A549 treated with GW870086 at 1 μM for 4 hours (cell line): ENCODE results near the gene MID1IP1. TPM values are rescaled to one million over a fixed set of nuclear protein-coding genes. Genes with fewer than 3 reads are reported as not detected.

Experiments
- total RNA-seq: library from RNA; stranded (reverse); fragments of 200-300 nt; extraction: Qiagen RNA extraction; gene quantifications from 5 replicates; pipeline ENCODE4 v1.2.3, GENCODE V29; 2022; ENCODE audit warnings: low read depth

The MID1IP1 gene, protein sequence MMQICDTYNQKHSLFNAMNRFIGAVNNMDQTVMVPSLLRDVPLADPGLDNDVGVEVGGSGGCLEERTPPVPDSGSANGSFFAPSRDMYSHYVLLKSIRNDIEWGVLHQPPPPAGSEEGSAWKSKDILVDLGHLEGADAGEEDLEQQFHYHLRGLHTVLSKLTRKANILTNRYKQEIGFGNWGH
- 26.0 to 34.6 TPM (median 31.8 TPM) in 5 replicates for total RNA-seq

DNA sequence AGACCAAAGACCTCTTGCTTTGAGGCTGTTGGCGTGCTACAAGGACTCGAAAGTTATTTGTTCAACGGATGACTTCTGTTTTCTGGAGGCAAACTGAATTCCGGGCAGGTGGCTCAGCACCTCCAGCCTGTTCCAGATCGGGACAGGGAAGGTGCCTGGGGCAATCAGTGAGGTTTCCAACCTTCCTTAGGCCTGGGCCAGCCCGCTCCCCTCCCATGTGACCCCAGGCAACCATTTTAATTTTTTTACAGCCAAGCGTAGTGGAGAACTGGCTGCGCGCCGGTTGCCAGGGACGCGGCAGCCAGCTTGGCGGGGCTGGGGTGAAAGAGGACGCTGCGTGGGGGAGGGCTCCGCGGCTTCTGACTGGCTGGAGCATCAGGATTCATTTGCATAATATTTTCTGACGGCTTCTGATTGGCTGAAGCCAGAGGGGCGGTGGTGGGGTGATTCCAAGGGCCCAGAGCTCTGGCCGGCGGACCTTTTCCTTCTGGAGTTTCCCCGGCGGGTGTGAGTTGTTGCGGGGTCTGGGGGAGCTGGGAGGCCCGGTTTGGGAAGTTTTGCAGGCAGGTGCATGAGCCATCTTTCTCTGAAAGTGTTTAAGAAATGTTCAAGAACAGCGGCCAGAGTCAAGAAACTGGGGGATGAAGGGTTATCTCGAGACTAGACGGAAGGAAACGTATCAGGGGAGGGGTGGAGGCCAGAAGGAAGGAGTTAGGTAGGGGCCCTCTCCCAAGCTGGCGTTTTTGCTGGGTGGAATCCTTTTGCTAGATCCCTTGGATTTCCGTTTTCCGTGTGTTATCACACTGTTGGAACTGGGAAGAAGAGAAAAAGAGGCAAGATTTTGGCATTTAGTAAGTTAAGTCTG is at the start of gene MID1IP1:
MID1IP1 (plus strand) TSS at position 479 of the 865 bp plus-strand sequence. CDS start 3,488 bp downstream, outside the sequence.

Other genes with a start within 250 kb of the MID1IP1 start
- 2.1 to 3.3 TPM (median 2.3 TPM) in 5 replicates for gene TSPAN7, start 239.9 kb upstream of the MID1IP1 start, total RNA-seq